HAP-1 (cell line): ENCODE measurements around the gene POLR3E.
"Not testable (repeated sequence)": the region's sequence is repeated elsewhere in the genome, so short reads cannot be mapped to it uniquely, and the experiment has no call there.

Source experiments
- DNase-seq, 2 experiments: peaks; one replicate each; pipeline ENCODE4 v3.0.0-alpha.2; 2016 to 2020; ENCODE audit warnings: low spot score in 2 of 2
- H3K27me3 ChIP-seq: fragments of 250-450 bp; sonication (Bioruptor Pico); 2 replicates; pipeline ENCODE4 v1.5.1; 2020; ENCODE audit warnings: low read depth, mild to moderate bottlenecking, moderate library complexity
- H3K36me3 ChIP-seq: fragments of 250-450 bp; sonication (Bioruptor Pico); replicated peaks from 2 replicates; pipeline ENCODE4 v1.5.1; 2020; ENCODE audit warnings: mild to moderate bottlenecking
- H3K4me1 ChIP-seq: fragments of 250-450 bp; sonication (Bioruptor Pico); 2 replicates; pipeline ENCODE4 v1.5.1; 2020; ENCODE audit warnings: mild to moderate bottlenecking
- H3K4me3 ChIP-seq: fragments of 250-450 bp; sonication (Bioruptor Pico); 2 replicates; pipeline ENCODE4 v1.5.1; 2020; ENCODE audit warnings: mild to moderate bottlenecking, moderate library complexity
- H3K9me3 ChIP-seq: fragments of 250-450 bp; sonication (Bioruptor Pico); 2 replicates; pipeline ENCODE4 v1.5.1; 2020; ENCODE audit warnings: mild to moderate bottlenecking, moderate library complexity
- in situ Hi-C: fragments of 300-500 bp; cut with MboI; formaldehyde crosslinking; loops from 3 replicates; pipeline ENCODE4 v1.14.3; 2020; ENCODE audit warnings: low sequenced_read_pairs, inconsistent platforms, mixed read lengths

Gene POLR3E

GRCh38 chr16:22337045-22337444 lies 39.8 kb downstream of the POLR3E start:
- Histone ChIP-seq H3K4me3 (no peak overlapping the region), H3K4me1 (no peaks in the 10 kb centered on the region), H3K27me3 (no peaks in the 10 kb centered on the region), H3K36me3 (peaks cover 37% of the 10 kb centered on the region), H3K9me3 (peaks cover 2% of the 10 kb centered on the region; the same call in 1 of the 2 replicates)
- no peak for DNase-seq
- in situ Hi-C loops = loop anchor here (25.0 kb wide), 2 partner anchors 325 to 1200 kb away; no protein-coding TSS in a partner anchor

GRCh38 chr16:22337849-22338635 lies 40.8 kb downstream of the POLR3E start:
- in situ Hi-C loops = loop anchor here (25.0 kb wide), 2 partner anchors 324 to 1201 kb away; no protein-coding TSS in a partner anchor
- peaks cover 2% of the 10 kb centered on the region; the same call in 1 of the 2 replicates for H3K9me3 ChIP-seq
- H3K27me3 ChIP-seq = no peaks in the 10 kb centered on the region
- no peaks in the 10 kb centered on the region for H3K4me1 ChIP-seq
- H3K36me3 ChIP-seq = peaks cover 30% of the 10 kb centered on the region
- DNase-seq = no peak
- H3K4me3 ChIP-seq = no peak overlapping the region

- DNase-seq = no peak
- Histone ChIP-seq H3K9me3 (peaks cover 2% of the 10 kb centered on the region; the same call in 1 of the 2 replicates), H3K36me3 (peaks cover 8% of the 10 kb centered on the region), H3K27me3 (no peaks in the 10 kb centered on the region), H3K4me1 (no peaks in the 10 kb centered on the region), H3K4me3 (no peak overlapping the region)
- in situ Hi-C loops = loop anchor here (25.0 kb wide), 2 partner anchors 321 to 1204 kb away; no protein-coding TSS in a partner anchor
These were observed 43.7 kb downstream of the POLR3E start for GRCh38 chr16:22340945-22341344.

GRCh38 chr16:22342082-22342481 lies 44.9 kb downstream of the POLR3E start:
- Histone ChIP-seq H3K36me3 (peaks cover 14% of the 10 kb centered on the region), H3K9me3 (no peaks in the 10 kb centered on the region; the same call in 1 of the 2 replicates), H3K4me3 (no peak overlapping the region), H3K4me1 (no peaks in the 10 kb centered on the region), H3K27me3 (no peaks in the 10 kb centered on the region)
- in situ Hi-C loops = loop anchor here (25.0 kb wide), 2 partner anchors 320 to 1205 kb away; no protein-coding TSS in a partner anchor
- no peak for DNase-seq

GRCh38 chr16:22346483-22346882 lies 49.3 kb downstream of the POLR3E start:
- no peaks in the 10 kb centered on the region for H3K27me3 ChIP-seq
- H3K4me3 ChIP-seq = no peak overlapping the region
- H3K4me1 ChIP-seq = no peaks in the 10 kb centered on the region
- in situ Hi-C loops = loop anchor here (25.0 kb wide), 2 partner anchors 316 to 1209 kb away; no protein-coding TSS in a partner anchor
- H3K36me3 ChIP-seq = peaks cover 52% of the 10 kb centered on the region
- no peaks in the 10 kb centered on the region for H3K9me3 ChIP-seq
- no peak for DNase-seq

GRCh38 chr16:22347100-22347820 lies 50.1 kb downstream of the POLR3E start:
- H3K9me3 ChIP-seq = no peaks in the 10 kb centered on the region
- no peak overlapping the region for H3K4me3 ChIP-seq
- H3K4me1 ChIP-seq = peaks cover under 1% of the 10 kb centered on the region
- H3K27me3 ChIP-seq = no peaks in the 10 kb centered on the region
- H3K36me3 ChIP-seq = peaks cover 54% of the 10 kb centered on the region
- in situ Hi-C loops = loop anchor here (25.0 kb wide), 2 partner anchors 315 to 1210 kb away; no protein-coding TSS in a partner anchor
- no peak for DNase-seq

GRCh38 chr16:22348291-22348690 lies 51.1 kb downstream of the POLR3E start:
- Histone ChIP-seq H3K27me3 (no peaks in the 10 kb centered on the region), H3K4me1 (peaks cover 11% of the 10 kb centered on the region), H3K4me3 (no peak overlapping the region), H3K36me3 (peaks cover 56% of the 10 kb centered on the region), H3K9me3 (no peaks in the 10 kb centered on the region)
- no peak for DNase-seq
- in situ Hi-C loops = loop anchor here (25.0 kb wide), 2 partner anchors 314 to 1211 kb away; no protein-coding TSS in a partner anchor

GRCh38 chr16:22351017-22351416 lies 53.8 kb downstream of the POLR3E start:
- Histone ChIP-seq H3K4me1 (peaks cover 31% of the 10 kb centered on the region), H3K36me3 (peaks cover 52% of the 10 kb centered on the region)
- H3K27me3 ChIP-seq, H3K4me3 ChIP-seq, H3K9me3 ChIP-seq, DNase-seq, in situ Hi-C loops: not testable (repeated sequence)

- Histone ChIP-seq H3K36me3 (peaks cover 41% of the 10 kb centered on the region), H3K27me3 (no peaks in the 10 kb centered on the region), H3K4me1 (peaks cover 31% of the 10 kb centered on the region), H3K9me3 (no peaks in the 10 kb centered on the region), H3K4me3 (no peak overlapping the region)
- in situ Hi-C loops = no loop called here
- DNase-seq = no peak
These were observed 54.9 kb downstream of the POLR3E start for GRCh38 chr16:22352140-22352539.

- H3K9me3 ChIP-seq = no peaks in the 10 kb centered on the region
- H3K4me1 ChIP-seq = peaks cover 31% of the 10 kb centered on the region
- H3K27me3 ChIP-seq = no peaks in the 10 kb centered on the region
- peak; percentile 83 to 88 for DNase-seq
- no peak overlapping the region for H3K4me3 ChIP-seq
- in situ Hi-C loops = no loop called here
- H3K36me3 ChIP-seq = peaks cover 35% of the 10 kb centered on the region
These were observed 55.5 kb downstream of the POLR3E start for GRCh38 chr16:22352723-22353122.

- H3K9me3 ChIP-seq = no peaks in the 10 kb centered on the region
- in situ Hi-C loops = no loop called here
- peaks cover 29% of the 10 kb centered on the region for H3K36me3 ChIP-seq
- no peaks in the 10 kb centered on the region for H3K27me3 ChIP-seq
- peak; percentile 51 to 93 for DNase-seq
- H3K4me1 ChIP-seq = peaks cover 31% of the 10 kb centered on the region
- H3K4me3 ChIP-seq = no peak overlapping the region
These were observed 56.1 kb downstream of the POLR3E start for GRCh38 chr16:22353191-22353919.

GRCh38 chr16:22353933-22354541 lies 56.8 kb downstream of the POLR3E start:
- DNase-seq = no peak
- H3K36me3 ChIP-seq = peaks cover 22% of the 10 kb centered on the region
- no peaks in the 10 kb centered on the region for H3K27me3 ChIP-seq
- in situ Hi-C loops = no loop called here
- no peak overlapping the region for H3K4me3 ChIP-seq
- no peaks in the 10 kb centered on the region for H3K9me3 ChIP-seq
- H3K4me1 ChIP-seq = peaks cover 31% of the 10 kb centered on the region

GRCh38 chr16:22355487-22355908 lies 58.3 kb downstream of the POLR3E start:
- in situ Hi-C loops = no loop called here
- H3K9me3 ChIP-seq = no peaks in the 10 kb centered on the region
- DNase-seq = no peak
- H3K4me1 ChIP-seq = peaks cover 31% of the 10 kb centered on the region
- peaks cover 21% of the 10 kb centered on the region for H3K36me3 ChIP-seq
- no peak overlapping the region for H3K4me3 ChIP-seq
- no peaks in the 10 kb centered on the region for H3K27me3 ChIP-seq
